ENCODE data around the gene CUBN.
"Not testable (repeated sequence)": the region's sequence is repeated elsewhere in the genome, so short reads cannot be mapped to it uniquely, and the experiment has no call there.

CUBN gene

DNA sequence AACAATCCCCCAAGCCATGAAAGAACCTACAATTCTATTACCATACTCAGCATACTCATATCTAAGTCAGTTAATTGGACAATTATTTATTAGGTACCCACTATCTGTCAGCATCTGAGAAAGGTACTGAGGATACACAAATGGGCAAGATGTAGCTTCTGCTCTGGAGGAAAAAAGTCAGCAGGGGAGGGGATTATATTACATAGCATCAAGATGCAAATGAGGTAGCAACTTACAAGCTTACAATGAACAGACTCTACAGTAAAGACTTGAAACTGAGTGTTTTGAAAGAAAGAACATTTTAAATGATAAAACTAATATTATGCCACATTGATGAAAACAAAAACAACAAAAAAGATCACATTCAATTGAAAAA lies 10.8 kb upstream of the CUBN start:
- no peak for DNase-seq

DNA sequence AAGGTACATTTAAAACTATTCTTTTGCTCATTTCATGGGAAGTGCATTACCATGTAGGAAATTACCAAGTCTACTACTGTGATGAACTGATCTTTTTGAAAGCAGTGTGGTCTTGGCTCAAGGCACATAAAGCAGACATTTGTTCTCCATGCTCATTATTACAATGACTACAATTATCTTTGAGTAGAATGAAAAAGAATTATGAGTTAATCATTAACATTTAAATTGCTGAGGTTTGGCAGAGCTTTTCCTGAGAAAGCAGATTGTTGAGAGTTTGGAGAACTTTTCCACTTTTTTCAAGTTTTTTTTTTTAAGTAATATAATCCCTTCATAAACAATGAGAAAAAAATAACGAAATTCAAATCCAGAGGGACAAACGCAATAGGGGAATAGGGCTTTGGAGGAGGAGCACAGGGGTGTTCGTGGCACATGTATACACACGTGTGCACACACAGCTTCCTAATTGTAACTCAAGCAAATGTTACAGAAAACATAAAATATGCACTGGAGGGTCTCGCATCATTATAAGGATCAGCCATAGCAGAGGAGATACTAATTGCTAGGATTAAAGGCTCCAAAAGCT lies 8.9 kb upstream of the CUBN start:
- DNase-seq, result no peak

DNA sequence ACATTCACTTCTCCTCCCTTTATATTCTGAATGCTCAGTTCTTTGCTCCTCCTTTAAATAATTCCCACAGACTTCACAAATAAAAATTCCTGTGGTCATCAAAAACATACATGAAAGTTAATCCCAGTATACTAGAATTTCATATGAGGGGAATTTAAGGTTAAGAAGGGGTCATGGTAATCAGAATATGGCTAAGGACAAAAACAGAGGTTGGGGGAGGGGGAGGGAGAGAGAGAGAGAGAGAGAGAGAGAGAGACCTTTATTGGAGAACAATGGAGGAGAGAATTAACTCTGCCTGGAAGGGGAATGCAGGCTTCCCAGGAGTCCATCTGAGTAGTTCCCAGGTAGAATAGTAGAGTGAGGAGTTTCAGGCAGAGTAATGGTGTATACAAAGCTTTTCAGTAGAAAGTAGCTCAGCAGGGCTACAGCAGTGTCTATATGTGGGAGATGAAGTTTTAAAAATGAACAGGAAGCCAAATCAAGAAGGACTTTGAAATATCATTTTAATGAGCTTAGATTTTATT lies 5.2 kb upstream of the CUBN start:
- DNase-seq, result no peak

DNA sequence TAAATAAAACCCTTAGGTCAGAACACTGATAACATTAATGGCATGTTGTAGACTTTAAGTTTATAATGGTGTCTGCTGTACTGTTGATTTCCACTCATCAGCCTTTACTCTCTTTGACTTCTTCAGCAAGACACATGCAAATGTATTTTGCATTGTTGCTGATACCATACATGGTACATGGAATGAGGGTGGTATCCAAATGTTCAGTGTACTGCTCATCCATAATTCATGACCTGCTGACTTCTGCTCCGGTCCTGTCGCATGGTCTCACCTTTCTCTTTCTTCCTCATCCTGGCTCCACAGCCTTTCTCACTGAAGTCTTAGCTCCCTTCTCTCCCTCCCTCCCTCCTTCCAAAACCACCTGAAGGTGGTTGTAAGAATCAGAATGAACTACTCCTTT lies 4.7 kb upstream of the CUBN start:
- DNase-seq, result no peak

DNA sequence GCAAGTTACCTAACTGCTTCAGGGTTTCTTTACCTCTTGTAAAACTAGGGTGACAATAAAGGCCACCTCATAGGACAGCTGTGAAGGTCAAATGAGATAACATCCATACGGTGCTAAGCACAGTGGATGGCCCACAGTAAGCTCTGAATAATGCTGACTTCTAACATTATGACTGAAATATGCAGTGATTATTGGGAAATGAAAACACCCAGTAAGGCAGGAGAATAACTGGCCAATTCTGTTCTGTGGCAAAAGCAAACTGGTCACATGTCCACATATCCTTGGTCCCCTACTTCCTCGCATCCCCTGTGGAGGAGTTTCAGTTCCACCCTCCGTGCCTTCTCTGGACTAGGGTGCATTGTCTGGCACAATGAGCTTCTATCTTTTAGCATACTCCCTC lies 1.4 kb downstream of the CUBN start:
- no peak for DNase-seq

DNA sequence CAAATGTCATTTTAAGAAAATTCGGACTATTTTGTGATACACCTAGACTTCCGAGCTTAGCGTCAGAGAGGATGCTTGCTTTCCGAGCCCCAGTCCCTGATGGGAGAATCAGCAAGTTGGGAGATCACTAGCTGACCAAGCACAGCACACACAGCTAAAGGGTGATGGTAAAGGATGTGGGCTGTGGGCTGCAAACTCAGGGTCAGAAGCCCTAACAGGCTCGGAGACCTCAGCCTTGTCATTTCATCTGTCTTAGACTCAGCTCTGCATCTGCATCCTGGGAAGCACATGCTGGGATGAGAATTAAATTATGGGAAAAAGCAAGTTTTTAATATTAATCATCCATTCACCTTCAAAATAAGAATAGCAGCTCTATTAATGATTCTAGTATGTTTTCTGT lies 3.3 kb downstream of the CUBN start:
- DNase-seq, result no peak

DNA sequence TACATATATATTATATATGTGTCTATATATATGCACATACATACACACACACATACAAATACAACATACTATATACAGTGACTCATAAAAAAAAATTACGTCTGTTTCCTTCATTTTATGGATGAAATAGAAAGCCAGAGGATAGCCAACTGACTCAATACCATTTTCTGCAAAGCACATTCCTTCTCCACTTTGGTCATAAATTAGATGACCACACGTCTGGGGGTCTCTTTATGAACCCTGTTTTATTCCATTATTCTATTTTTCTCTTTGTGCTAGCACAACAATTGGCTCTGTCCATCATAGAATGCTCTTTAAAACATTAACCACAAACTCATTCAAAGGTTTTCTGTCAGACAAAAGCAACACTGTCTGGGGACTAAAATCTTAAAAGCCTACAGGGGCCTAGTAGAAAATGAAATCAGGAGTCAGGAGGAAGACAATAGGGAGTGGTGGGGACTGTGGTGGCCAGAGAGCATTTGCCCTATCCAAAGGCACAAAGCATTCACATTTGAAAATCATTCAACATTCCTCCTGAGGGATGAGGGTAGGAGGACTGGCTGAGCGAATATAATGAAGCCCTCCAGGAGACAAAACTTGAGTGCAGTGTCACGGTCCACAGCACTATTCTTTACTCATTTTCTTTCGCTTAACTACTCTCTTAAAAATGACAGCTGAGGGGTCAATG lies 4.3 kb downstream of the CUBN start:
- no peak for DNase-seq

DNA sequence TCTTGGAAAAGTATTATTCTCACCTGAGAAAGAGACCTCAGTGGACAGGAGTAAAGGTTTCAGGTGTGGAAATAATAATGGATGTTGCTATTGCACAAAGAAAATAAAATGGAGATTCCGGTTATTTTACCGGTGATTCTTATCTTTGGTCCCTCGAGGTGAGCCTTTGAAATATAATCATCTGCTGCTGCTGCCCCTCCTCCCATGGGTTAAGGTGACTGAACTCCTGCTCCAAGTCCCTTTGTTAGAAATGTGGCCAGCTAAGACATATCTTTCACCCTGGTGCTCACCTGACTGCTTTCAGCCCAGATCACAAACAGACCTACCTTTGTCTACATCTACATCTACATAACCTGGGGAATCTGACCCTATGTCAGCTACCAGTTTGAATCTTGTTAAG lies 5.7 kb downstream of the CUBN start:
- DNase-seq, result no peak

DNA sequence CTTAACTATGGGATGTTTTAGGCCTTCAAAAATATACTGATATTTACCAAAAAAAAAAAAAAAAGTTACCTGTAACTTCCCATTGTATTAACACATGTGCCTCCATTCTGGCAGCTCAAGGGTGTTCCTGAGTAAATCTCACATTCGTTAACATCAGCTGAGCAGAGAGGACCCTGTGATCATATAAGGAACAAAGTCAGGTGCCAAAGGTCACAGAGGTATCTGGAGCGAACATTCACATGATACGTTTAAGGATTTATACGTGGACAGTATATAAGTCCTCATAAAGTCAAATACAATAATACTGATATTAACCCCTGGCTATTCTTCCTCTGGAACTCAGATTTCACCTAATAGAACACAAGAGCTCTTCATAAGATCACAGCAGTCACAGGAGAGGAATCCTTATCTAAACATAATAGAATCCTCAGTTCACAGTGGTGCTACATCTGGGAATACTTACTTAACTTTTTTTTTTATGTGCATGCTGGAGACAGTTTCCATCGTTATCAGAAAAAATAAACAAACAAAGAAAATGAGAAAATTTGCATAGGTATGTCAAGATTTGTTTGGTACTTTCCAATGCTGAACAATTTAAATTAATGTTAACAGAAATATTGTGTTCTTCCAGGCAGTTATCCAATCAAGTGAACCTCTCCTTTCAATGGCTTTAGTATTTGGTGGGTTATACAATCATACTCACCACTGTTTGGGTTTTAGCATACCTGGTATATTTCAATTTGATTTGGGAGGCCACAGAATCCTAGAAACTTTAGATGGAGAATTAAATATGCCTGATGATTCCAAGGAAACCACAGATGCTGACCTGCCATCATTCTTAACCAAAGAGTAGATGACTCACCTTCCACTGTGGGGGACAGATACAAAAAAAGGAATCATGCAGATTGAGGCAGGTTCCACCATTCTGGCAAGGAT lies 6.6 kb downstream of the CUBN start:
- no peak for DNase-seq

DNA sequence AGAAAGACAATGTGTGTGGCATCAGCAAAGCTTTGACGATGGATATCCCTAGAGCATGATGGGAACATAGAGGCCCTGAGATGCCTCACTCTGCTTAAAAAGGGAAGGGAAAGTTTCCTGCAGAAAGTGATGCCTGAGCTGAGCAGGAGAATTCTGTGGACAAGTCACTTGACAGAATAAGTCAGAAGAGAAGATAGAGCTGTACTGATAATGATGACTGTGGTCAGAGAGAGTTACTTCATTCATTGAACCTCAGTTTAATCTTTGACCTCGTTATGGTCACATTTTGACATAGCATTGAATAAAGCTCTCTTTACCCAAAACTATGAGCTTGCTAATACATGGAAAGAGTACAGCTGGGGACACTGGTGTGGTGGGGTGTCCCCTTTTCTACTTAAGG lies 7.6 kb downstream of the CUBN start:
- DNase-seq, result no peak

DNA sequence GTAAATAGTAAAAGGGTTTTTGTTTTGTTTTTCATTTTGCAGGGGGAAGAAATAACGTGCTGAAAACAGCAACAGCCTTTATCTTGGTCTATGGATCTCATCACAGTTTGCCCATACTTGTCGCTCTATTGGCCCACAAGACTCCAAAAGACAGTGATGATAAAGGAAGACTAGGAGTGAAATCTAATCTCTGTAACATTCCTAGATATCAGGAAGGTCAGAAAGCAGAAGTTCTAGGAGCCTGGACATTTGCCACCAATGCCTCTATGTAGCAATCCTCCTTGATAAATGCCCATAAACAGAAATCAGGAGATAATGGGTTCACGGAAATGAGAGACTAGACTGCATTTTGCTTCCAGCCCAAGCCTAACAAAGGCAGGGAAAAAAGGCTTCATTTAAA lies 8.9 kb downstream of the CUBN start:
- DNase-seq, result no peak

DNA sequence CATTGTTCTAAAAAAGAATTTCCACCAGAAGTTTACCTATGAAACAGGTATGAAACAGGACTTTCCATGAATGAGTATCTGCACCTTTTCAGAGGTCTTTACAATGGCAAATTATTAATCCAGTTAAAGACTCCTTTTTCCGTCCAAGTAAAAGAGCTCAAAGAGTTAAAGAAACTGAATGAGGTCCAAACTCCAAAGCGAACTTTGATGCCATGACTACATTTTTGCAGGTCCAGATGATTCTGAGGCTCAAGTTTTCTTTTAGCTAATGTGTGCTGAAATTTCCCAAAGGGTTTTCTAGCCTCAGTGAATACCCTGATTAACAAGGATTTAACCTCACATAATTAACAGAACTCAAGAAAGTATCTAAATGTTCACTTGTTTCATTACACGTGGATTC lies 9.8 kb downstream of the CUBN start:
- DNase-seq, result no peak

DNA sequence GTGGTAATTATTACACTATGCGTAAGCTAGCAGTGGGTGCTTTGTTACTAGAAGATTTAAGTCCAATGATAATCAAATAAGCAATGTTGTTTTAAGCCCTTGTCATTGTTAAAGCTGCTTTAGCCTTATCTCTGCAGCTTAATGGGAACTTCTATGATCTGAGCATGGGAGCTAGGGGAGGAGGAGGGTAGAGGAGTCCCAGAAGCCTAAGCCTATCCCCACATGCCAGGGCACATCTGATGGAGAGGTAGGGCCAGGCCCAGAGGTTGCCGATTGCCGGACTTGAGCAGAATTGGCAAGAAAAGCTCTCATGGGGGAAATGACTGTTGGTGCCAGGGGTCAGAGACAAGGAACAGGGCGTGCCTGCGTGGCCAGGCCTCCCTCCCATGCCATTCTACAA lies 13.4 kb downstream of the CUBN start:
- no peak for DNase-seq

DNA sequence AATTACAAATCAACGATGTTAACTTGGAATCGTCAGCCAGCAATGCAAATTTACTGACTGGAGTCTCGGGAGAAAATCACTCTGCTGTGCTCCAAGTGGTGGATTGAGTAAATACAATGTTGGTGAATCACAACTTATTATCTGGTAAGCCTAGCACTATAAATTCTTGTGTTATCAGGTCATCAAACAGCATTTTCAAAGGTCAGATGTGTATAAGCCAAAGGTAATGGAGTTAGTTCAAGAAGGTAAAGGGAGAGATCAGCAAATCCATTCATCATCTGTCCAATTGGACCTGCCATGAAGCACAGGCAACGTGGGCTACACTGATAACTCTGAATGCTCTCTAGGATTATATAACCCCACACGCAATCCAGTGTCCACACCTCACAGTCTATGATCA lies 13.9 kb downstream of the CUBN start:
- no peak for DNase-seq

DNA sequence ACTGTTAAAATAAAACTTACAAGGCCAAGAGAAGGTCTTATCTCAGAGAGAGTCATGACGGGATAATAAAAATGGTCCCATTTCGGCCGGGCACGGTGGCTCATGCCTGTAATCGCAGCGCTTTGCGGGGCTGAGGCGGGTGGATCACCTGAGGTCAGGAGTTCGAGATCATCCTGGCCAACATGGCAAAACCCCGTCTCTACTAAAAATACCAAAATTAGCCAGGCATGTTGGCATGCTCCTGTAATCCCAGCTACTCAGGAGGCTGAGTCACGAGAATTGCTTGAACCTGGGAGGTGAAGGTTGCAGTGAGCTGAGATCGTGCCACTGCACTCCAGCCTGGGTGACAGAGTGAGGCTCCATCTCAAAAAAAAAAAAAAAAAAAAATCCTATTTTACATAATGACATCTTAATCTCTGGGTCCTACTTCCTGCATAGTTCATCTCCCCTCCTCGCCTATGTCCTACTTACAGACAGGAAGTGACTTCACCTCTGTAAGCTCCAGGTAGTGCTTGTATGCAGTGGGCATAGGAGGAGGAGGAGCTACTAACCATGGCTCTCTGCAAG lies 14.7 kb downstream of the CUBN start:
- DNase-seq, result not testable (repeated sequence)

DNA sequence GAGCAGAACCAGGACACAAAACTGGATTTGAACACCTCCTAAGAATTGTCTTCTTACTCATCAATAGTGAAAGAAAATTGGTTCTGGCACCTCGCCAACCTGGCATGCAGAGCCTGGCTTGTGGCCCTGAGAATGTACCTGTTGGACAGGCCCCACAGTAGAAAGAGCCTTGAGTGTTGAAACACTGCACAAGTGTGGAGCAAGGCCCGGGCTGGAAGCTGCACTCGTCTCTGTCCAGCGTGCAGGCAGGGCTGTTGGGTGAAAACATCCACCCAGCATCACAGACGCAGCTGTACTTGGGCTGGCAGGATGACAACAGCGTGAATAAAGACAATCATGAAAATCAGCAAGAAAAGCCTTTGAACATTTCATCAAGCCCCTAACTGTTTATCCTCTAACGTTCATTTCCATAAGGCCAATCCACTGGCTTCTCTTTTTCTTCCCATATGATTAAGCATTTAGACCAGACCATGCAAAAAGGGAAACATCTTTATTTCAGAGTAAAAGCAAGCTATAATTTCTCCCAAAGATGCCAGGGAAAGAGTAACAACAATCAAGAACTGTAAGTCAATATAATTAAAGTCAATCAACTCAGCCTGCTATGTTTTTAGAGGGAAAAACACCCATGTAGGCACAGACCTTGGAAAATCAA lies 15.6 kb downstream of the CUBN start:
- DNase-seq, result no peak

DNA sequence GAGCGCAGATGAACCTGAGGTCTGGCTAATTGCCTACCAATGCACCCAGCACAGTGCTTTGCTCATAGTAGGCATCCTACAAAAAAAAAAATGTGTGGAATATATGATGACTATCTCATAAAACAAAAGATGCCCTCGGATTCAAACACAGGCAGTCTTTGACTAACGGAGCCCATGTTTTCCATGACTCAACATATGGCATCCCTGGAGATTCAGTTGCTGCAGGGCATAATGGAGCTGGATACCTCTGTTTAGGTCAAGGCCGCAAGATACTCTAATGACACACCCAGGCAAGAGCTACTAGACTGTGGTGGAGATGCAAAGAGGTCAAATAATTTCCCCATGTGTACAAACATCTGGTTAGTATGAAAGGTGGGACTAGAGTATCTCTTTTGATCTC lies 16.3 kb downstream of the CUBN start:
- DNase-seq, result no peak

DNA sequence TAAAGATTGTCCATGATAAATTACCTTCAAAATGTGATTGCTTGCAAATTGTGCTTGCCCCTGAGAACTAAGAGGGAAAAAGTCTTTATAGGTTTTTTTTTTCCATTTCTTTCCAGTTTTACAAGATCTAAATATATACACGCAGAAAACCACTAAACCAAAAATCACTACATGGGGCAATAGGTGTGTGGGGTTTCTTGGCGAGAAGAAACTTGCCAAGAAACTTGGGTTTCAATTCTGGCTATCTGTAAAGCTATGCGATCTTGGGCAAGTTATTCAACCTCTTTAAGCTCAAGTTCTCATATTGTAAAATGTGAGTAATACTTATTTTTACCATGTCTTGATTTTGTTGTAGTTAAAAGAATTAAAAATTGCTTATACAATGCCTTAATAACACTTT lies 17.0 kb downstream of the CUBN start:
- no peak for DNase-seq

DNA sequence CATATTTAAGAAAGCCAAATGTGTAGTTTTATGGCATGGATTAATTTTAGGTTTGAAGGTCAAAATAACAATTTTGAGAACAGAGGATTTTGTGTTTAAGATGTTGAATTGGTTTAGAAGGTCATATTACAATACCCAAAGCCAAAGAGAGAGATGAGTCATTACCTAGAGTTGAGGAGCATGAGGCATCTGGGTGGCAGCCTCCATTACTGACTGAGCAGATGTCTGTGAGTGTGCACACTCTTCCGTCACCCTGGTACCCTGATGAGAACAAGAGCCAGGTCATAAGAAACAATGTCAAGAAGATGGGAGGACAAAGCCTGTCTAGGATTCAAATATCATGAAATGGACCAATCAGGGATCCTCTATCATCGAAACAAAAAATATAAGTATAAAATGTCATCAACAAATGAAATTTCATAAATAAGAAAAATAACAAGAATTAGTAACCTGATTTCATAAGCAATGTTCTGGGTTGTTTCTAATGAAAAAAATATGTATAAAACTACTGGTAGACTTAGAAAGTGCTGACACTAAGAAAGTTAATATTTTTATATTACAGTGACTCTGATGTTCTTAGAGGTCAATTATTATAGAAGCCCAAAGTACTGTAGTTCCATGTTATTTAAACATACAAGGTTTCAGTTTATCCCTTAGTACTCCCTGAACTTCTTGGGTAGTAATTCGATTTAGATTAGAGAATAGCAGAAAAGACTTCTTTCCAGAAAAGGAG lies 20.0 kb downstream of the CUBN start:
- no peak for DNase-seq

DNA sequence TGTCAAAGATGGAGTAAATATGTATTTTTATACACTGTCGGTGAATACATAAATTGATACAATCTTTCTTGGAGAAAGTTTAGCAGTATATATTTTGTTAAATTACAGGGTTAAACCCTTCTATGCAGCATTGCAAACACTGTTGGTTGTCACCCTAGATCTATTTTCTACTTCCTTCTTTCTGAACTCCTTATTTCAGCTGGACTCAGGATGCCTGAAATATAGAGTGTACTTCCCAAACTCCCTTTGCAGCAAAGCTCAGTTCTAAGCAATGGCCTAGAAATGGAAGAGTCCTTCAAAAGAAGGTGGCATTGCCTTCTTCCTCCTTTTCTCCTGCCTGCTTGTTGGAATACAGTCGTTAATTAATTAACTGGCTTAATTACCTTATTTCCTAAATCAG lies 20.6 kb downstream of the CUBN start:
- no peak for DNase-seq

DNA sequence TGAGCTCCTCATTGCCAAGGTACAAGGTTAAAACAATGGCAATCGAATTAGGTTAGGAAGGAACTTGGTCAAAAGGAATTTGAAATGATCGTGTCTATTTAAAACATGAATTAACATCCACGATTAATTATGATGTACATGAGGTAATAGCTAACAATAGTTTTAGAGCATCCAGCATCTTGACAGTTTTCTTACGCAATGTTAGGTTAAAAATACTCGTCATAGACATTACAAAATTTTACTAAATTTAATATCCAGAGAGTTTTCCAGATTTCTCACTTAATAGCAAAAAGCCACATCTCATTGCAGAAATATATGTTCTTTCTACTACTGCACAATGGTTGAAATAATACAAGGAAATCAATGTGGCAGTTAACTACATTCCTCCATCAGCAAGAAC lies 22.6 kb downstream of the CUBN start:
- DNase-seq, result no peak

DNA sequence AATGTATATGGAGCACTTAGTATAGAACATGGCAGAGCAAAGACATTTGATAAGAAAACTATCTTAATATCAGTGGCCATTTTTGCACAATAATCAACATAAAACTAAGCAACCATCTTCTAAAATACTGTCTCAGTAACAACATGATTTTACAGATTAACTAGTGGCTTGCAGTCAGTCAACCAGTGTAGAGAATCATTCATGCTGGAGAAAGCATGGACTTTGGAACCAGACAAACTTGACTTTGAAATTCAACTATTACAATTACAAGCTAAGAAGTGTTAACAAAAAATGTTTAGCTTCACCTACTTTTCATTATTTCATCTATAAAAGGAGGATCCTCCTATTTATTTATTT lies 27.7 kb downstream of the CUBN start:
- no peak for DNase-seq
